HCT116 (cell line): ENCODE data around the gene CD68. TPM values are rescaled to one million over a fixed set of nuclear protein-coding genes. Genes with fewer than 3 reads are reported as not detected.

ENCODE experiments used
- ATAC-seq: fragments of 200-7000 bp; cut with Tn5 transposase; 2 replicates; pipeline ENCODE4 v1.9.1; 2020; ENCODE audit warnings: mild to moderate bottlenecking, moderate library complexity
- BruUV-seq: library from RNA; stranded (reverse); fragments of 400-500 nt; replicated peaks from 2 replicates; lab custom pipeline; 2021; lab: Mats Ljungman, UMichigan
- CTCF ChIA-PET: fragments of 300-600 bp; sonication (Branson Sonifier 250); formaldehyde crosslinking; loops from one replicate; lab custom pipeline; 2021; ENCODE audit warnings: antibody characterized with exemption; lab: Charles Lee
- POLR2A ChIA-PET: fragments of 300-600, 350-600 bp; sonication (Branson Sonifier 250); formaldehyde crosslinking; loops from one replicate; lab custom pipeline; 2021; ENCODE audit warnings: antibody characterized with exemption; lab: Charles Lee
- RAD21 ChIA-PET, 2 experiments: fragments of 300-600 bp; sonication (Branson Sonifier 250); formaldehyde crosslinking; loops; one replicate each; lab custom pipeline; 2023; ENCODE audit warnings: low total read pairs in 2 of 2; ENCODE audit not compliant: uncharacterized antibody in 2 of 2, unreplicated experiment in 2 of 2, low non-redundant PET in 1 of 2; lab: Charles Lee
- DNase-seq: peaks from one replicate; pipeline ENCODE4 v3.0.0-alpha.2; 2010; ENCODE audit warnings: low read depth, low spot score
- H2AFZ ChIP-seq: fragments of 200-600 bp; shearing (Covaris generic), sonication (generic); 2 replicates; pipeline ENCODE4 v1.6.1; 2017; ENCODE audit warnings: low read depth, mixed run types, mixed read lengths, antibody characterized with exemption, low read length; ENCODE audit not compliant: poor library complexity, severe bottlenecking
- H3K27ac ChIP-seq: 2 replicates; pipeline ENCODE4 v1.5.1; 2012; ENCODE audit warnings: low read depth, low read length
- H3K27me3 ChIP-seq: fragments of 200-600 bp; sonication (generic); 2 replicates; pipeline ENCODE4 v1.6.1; 2016; ENCODE audit warnings: mixed run types, low read length, mixed read lengths; ENCODE audit not compliant: insufficient read depth
- H3K36me3 ChIP-seq, 2 experiments: fragments of 200-500 bp in 1 of 2; fragments of 200-600 bp in 1 of 2; sonication (Bioruptor generic) in 1 of 2; sonication (generic) in 1 of 2; 2 replicates each; pipeline versions ENCODE4 v1.5.1 to v1.6.1; 2014 to 2016; ENCODE audit warnings: low read length in 2 of 2, inconsistent platforms in 1 of 2, mixed read lengths in 1 of 2, mixed run types in 1 of 2; ENCODE audit not compliant: insufficient read depth in 2 of 2, control insufficient read depth in 1 of 2
- H3K4me1 ChIP-seq, 2 experiments: fragments of 200-600 bp in 1 of 2; sonication (generic) in 1 of 2; 2 replicates each; pipeline versions ENCODE4 v1.5.1 to v1.6.1; 2012 to 2017; ENCODE audit warnings: low read length in 2 of 2, inconsistent platforms in 1 of 2, mild to moderate bottlenecking in 1 of 2, mixed read lengths in 1 of 2, mixed run types in 1 of 2, moderate library complexity in 1 of 2; ENCODE audit not compliant: insufficient read depth in 2 of 2, control insufficient read depth in 1 of 2
- H3K4me2 ChIP-seq: fragments of 200-600 bp; sonication (generic); 2 replicates; pipeline ENCODE4 v1.6.1; 2017; ENCODE audit warnings: mixed run types, low read length, mixed read lengths
- H3K4me3 ChIP-seq, 2 experiments: fragments of 200-600 bp in 1 of 2; sonication (generic) in 1 of 2; replicated peaks in 1 of 2; 2 replicates each; pipeline ENCODE4 v1.5.1; 2011 to 2016; ENCODE audit warnings: low read length in 2 of 2, control low read depth in 1 of 2, low read depth in 1 of 2, mild to moderate bottlenecking in 1 of 2, mixed read lengths in 1 of 2, mixed run types in 1 of 2
- H3K79me2 ChIP-seq: fragments of 200-600 bp; sonication (generic); 2 replicates; pipeline ENCODE4 v1.6.1; 2017; ENCODE audit warnings: mild to moderate bottlenecking, mixed run types, low read length, moderate library complexity, mixed read lengths; ENCODE audit not compliant: insufficient read depth
- H3K9ac ChIP-seq: fragments of 200-600 bp; sonication (generic); 2 replicates; pipeline ENCODE4 v1.6.1; 2016; ENCODE audit warnings: low read length, mixed read lengths
- H3K9me2 ChIP-seq: fragments of 200-600 bp; sonication (generic), shearing (Covaris generic); 2 replicates; pipeline ENCODE4 v1.6.1; 2017; ENCODE audit warnings: mixed run types, mild to moderate bottlenecking, moderate library complexity; ENCODE audit not compliant: insufficient read depth
- H3K9me3 ChIP-seq, 2 experiments: fragments of 200-500 bp in 1 of 2; fragments of 200-600 bp in 1 of 2; sonication (Bioruptor generic) in 1 of 2; sonication (generic) in 1 of 2; 2 replicates each; pipeline ENCODE4 v1.6.1; 2014 to 2017; ENCODE audit warnings: low read length in 2 of 2, mixed read lengths in 2 of 2, inconsistent platforms in 1 of 2, low read depth in 1 of 2, mild to moderate bottlenecking in 1 of 2, mixed run types in 1 of 2, moderate library complexity in 1 of 2; ENCODE audit not compliant: control insufficient read depth in 1 of 2, insufficient read depth in 1 of 2
- H4K20me1 ChIP-seq: fragments of 200-600 bp; sonication (generic), shearing (Covaris generic); 2 replicates; pipeline ENCODE4 v1.6.1; 2017; ENCODE audit warnings: mixed run types, mild to moderate bottlenecking, moderate library complexity; ENCODE audit not compliant: insufficient read depth
- CBX3 ChIP-seq: IDR thresholded peaks from 2 replicates; pipeline ENCODE4 v1.6.1; 2012; ENCODE audit warnings: low read depth
- CEBPB ChIP-seq: IDR thresholded peaks from 2 replicates; pipeline ENCODE4 v1.6.1; 2012; ENCODE audit warnings: low read depth
- CTCF ChIP-seq, 3 experiments: fragments of 200-600 bp in 1 of 3; sonication (generic) in 1 of 3; IDR thresholded peaks in 2 of 3; conservative IDR thresholded peaks in 1 of 3; 2 replicates each; pipeline ENCODE4 v1.5.1; 2012 to 2017; ENCODE audit warnings: low read depth in 2 of 3, low read length in 2 of 3, antibody characterized with exemption in 1 of 3, borderline replicate concordance in 1 of 3, control low read depth in 1 of 3, mild to moderate bottlenecking in 1 of 3, mixed read lengths in 1 of 3, mixed run types in 1 of 3, moderate library complexity in 1 of 3; ENCODE audit not compliant: insufficient read depth in 1 of 3
- ELF1 ChIP-seq: IDR thresholded peaks from 2 replicates; pipeline ENCODE4 v1.6.1; 2012; ENCODE audit warnings: low read depth, borderline replicate concordance
- EZH2 ChIP-seq: fragments of 200-600 bp; sonication (generic); IDR thresholded peaks from 2 replicates; pipeline ENCODE4 v1.6.1; 2017; ENCODE audit warnings: antibody characterized with exemption, mixed run types
- EZH2phosphoT487 ChIP-seq: fragments of 200-600 bp; IDR thresholded peaks from 2 replicates; pipeline ENCODE4 v1.6.1; 2018; ENCODE audit warnings: antibody characterized with exemption, borderline replicate concordance
- POLR2A ChIP-seq: IDR thresholded peaks from 2 replicates; pipeline ENCODE4 v1.7.0; 2011; ENCODE audit warnings: borderline replicate concordance; ENCODE audit not compliant: insufficient read depth, insufficient read length; ENCODE audit errors: extremely low read depth
- POLR2AphosphoS5 ChIP-seq: IDR thresholded peaks from 2 replicates; pipeline ENCODE4 v1.6.1; 2011; ENCODE audit warnings: mild to moderate bottlenecking, low read depth, low read length, moderate library complexity
- RAD21 ChIP-seq: IDR thresholded peaks from 2 replicates; pipeline ENCODE4 v1.6.1; 2012; ENCODE audit warnings: low read depth, mild to moderate bottlenecking
- SIN3A ChIP-seq: IDR thresholded peaks from 2 replicates; pipeline ENCODE4 v1.6.1; 2012; ENCODE audit warnings: low read depth
- SRF ChIP-seq: IDR thresholded peaks from 2 replicates; pipeline ENCODE4 v1.6.1; 2012; ENCODE audit warnings: low read depth
- TCF7L2 ChIP-seq: IDR thresholded peaks from 2 replicates; pipeline ENCODE4 v1.7.0; 2011; ENCODE audit warnings: borderline replicate concordance, inconsistent platforms; ENCODE audit not compliant: insufficient read depth, insufficient read length; ENCODE audit errors: extremely low read depth
- ZBTB33 ChIP-seq: IDR thresholded peaks from 2 replicates; pipeline ENCODE4 v1.6.1; 2011; ENCODE audit warnings: mild to moderate bottlenecking, low read length, moderate library complexity; ENCODE audit not compliant: insufficient replicate concordance; ENCODE audit errors: extremely low read depth
- ZFX ChIP-seq: fragments of 450-650 bp; IDR thresholded peaks from 2 replicates; pipeline ENCODE4 v1.6.1; 2017
- ZNF274 ChIP-seq: fragments of 200-500 bp; sonication (Bioruptor generic); IDR thresholded peaks from 2 replicates; pipeline ENCODE4 v1.6.1; 2014; ENCODE audit warnings: mild to moderate bottlenecking, low read depth, low read length, inconsistent platforms
- intact Hi-C: fragments of 100-400 bp; cut with micrococcal nuclease; formaldehyde crosslinking; loops from 2 replicates; pipeline ENCODE4 v1.10.0; 2022
- total RNA-seq: library from RNA; stranded (reverse); gene quantifications from one replicate; pipeline ENCODE4 v1.2.1, GENCODE V29; 2021; ENCODE audit not compliant: unreplicated experiment
- TF ChIP-seq, protein P1 (sequence below): IDR thresholded peaks from 2 replicates; pipeline ENCODE4 v1.6.1; 2012; ENCODE audit warnings: low read depth
- TF ChIP-seq, protein P2 (sequence below): IDR thresholded peaks from 2 replicates; pipeline ENCODE4 v1.6.1; 2012

CD68 gene
- total RNA-seq, 1 experiment from 2014 or later = 7.0 TPM

DNA sequence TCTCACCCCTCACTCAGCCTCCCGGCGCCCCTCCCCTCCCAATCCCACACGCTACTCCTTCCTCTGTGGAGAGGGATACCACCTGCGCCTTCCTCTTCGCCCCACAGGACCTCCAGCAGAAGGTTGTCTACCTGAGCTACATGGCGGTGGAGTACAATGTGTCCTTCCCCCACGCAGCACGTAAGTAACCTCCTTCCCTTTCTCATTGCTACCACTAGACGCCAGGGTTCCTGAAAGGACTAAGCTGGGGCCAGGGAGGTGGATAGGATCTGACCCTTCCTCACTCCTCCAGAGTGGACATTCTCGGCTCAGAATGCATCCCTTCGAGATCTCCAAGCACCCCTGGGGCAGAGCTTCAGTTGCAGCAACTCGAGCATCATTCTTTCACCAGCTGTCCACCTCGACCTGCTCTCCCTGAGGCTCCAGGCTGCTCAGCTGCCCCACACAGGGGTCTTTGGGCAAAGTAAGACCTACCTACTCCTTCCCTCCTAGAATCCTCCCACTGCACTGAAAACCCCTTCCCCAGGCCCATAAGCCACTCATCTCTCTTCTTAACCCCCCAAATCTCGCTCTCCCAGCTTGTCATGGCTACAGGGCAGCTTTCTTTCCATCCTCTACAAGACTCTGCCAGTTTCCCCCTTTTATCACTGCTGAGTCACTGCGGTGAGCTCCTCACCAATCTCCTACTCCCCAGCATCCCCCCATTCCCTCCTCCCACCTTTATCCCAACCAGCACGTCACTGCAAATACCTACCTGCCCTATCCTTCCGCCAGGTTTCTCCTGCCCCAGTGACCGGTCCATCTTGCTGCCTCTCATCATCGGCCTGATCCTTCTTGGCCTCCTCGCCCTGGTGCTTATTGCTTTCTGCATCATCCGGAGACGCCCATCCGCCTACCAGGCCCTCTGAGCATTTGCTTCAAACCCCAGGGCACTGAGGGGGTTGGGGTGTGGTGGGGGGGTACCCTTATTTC is 1.5 kb downstream of the CD68 start:
- ChIA-PET RAD21 (no interaction called here), CTCF (interaction anchor here (0.7 kb wide), 1 partner anchor 32 kb away, joined by 3 read pairs; the partner anchor contains the start of gene TNFSF12), POLR2A (interaction anchor here (1.1 kb wide), 1 partner anchor 106 kb away, joined by 4 read pairs; the partner anchor contains the start of gene TP53)
- ATAC-seq (no peak), DNase-seq (no peak)
- H3K4me1 ChIP-seq = peaks cover 14 to 72% of the 10 kb centered on the region in 2 experiments
- H4K20me1 ChIP-seq = peaks cover 14% of the 10 kb centered on the region; the same call in 1 of the 2 replicates
- H3K9ac ChIP-seq = no peak overlapping the region
- peaks cover 66% of the 10 kb centered on the region for H3K79me2 ChIP-seq
- H3K4me2 ChIP-seq = peak overlapping the region; percentile 58; the same call in 1 of the 2 replicates
- H3K9me2 ChIP-seq = no peaks in the 10 kb centered on the region
- no peak overlapping the region for H3K4me3 ChIP-seq
- no TSS peak for BruUV-seq
- H3K27me3 ChIP-seq = no peaks in the 10 kb centered on the region
- H3K27ac ChIP-seq = no peak overlapping the region
- intact Hi-C loops = loop anchor here (5.0 kb wide), 1 partner anchor 256 kb away; no protein-coding TSS in a partner anchor
- no peaks in the 10 kb centered on the region for H3K9me3 ChIP-seq
- H2AFZ ChIP-seq = no peak overlapping the region
- H3K36me3 ChIP-seq = peaks cover 17 to 34% of the 10 kb centered on the region in 2 experiments
- TF ChIP-seq POLR2A = no peak
- TF ChIP-seq RAD21 = no peak
- no peak for TF ChIP-seq CEBPB
- TF ChIP-seq ZBTB33 = no peak
- no peak for TF ChIP-seq SRF
- TF ChIP-seq POLR2AphosphoS5 = no peak
- no peak for TF ChIP-seq ELF1
- TF ChIP-seq, protein P1, sequence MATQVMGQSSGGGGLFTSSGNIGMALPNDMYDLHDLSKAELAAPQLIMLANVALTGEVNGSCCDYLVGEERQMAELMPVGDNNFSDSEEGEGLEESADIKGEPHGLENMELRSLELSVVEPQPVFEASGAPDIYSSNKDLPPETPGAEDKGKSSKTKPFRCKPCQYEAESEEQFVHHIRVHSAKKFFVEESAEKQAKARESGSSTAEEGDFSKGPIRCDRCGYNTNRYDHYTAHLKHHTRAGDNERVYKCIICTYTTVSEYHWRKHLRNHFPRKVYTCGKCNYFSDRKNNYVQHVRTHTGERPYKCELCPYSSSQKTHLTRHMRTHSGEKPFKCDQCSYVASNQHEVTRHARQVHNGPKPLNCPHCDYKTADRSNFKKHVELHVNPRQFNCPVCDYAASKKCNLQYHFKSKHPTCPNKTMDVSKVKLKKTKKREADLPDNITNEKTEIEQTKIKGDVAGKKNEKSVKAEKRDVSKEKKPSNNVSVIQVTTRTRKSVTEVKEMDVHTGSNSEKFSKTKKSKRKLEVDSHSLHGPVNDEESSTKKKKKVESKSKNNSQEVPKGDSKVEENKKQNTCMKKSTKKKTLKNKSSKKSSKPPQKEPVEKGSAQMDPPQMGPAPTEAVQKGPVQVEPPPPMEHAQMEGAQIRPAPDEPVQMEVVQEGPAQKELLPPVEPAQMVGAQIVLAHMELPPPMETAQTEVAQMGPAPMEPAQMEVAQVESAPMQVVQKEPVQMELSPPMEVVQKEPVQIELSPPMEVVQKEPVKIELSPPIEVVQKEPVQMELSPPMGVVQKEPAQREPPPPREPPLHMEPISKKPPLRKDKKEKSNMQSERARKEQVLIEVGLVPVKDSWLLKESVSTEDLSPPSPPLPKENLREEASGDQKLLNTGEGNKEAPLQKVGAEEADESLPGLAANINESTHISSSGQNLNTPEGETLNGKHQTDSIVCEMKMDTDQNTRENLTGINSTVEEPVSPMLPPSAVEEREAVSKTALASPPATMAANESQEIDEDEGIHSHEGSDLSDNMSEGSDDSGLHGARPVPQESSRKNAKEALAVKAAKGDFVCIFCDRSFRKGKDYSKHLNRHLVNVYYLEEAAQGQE = no peak
- TF ChIP-seq, protein P2, sequence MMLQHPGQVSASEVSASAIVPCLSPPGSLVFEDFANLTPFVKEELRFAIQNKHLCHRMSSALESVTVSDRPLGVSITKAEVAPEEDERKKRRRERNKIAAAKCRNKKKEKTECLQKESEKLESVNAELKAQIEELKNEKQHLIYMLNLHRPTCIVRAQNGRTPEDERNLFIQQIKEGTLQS = no peak
- TF ChIP-seq EZH2phosphoT487 = no peak
- no peak for TF ChIP-seq TCF7L2
- TF ChIP-seq ZNF274 = no peak
- TF ChIP-seq CTCF (IDR thresholded peaks at IDR 0.05 in 2 of 3, conservative IDR thresholded peaks at IDR 0.05 in 1 of 3; ENCODE audit: borderline replicate concordance in 1 of 3, insufficient read depth in 1 of 3, low read depth in 2 of 3, low read length in 2 of 3) = no peak
- no peak for TF ChIP-seq ZFX
- TF ChIP-seq CBX3 = no peak
- TF ChIP-seq EZH2 = no peak
- TF ChIP-seq SIN3A = no peak
